Mammary epithelial cell (primary cell): ENCODE data around the gene IFFO2.
A peak's percentile ranks its signal among the peaks of the same experiment; 100 is the strongest.

ENCODE experiments used
- EZH2 ChIP-seq: IDR thresholded peaks from 2 replicates; pipeline ENCODE4 v1.6.1; 2012; ENCODE audit warnings: low read length, inconsistent platforms, borderline replicate concordance
- TF ChIP-seq, protein P1 (sequence below), 2 donors: IDR thresholded peaks in 1 of 2; conservative IDR thresholded peaks in 1 of 2; 2 replicates each; pipeline ENCODE4 v1.5.1; 2011 to 2012; ENCODE audit warnings: inconsistent platforms in 2 of 2, low read length in 2 of 2, mild to moderate bottlenecking in 2 of 2, control low read depth in 1 of 2, low read depth in 1 of 2; ENCODE audit not compliant: insufficient read depth in 1 of 2; ENCODE audit errors: extremely low read depth in 1 of 2

DNA sequence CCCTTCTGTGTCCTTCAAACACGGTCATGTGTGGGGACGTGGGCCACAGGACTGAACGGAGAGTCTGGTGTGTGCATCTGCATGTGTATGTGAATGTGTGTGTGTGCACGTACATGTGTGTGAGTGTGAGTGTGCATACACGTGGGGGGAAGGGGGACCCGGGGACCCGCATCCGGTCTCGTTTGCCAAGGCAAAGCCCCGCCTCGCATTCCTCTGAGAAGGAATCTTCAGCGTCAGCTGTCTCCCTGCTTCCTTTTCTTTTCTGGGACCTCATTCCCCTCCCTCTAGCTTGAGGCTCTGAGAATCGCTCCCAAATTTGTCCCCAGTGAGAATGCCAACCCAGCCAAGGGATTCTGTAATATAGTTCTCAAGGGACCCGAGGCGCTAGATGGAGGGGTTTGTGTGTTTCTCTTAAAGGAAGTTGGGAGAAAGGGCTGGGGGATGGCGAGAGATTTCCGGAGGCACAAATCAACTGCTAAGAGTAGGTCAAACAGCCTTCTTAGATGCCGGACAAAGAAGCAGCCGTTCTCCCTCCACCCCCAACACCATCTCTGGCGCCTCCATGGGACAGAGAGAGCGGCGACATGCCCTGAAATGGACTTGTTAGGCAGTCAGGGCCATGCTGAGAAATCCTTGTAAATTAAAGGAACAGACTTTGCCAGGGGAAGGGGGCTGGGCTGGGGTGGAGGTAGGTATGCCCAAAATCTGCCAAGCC is 6.6 kb downstream of the IFFO2 start:
- TF ChIP-seq, protein P1, sequence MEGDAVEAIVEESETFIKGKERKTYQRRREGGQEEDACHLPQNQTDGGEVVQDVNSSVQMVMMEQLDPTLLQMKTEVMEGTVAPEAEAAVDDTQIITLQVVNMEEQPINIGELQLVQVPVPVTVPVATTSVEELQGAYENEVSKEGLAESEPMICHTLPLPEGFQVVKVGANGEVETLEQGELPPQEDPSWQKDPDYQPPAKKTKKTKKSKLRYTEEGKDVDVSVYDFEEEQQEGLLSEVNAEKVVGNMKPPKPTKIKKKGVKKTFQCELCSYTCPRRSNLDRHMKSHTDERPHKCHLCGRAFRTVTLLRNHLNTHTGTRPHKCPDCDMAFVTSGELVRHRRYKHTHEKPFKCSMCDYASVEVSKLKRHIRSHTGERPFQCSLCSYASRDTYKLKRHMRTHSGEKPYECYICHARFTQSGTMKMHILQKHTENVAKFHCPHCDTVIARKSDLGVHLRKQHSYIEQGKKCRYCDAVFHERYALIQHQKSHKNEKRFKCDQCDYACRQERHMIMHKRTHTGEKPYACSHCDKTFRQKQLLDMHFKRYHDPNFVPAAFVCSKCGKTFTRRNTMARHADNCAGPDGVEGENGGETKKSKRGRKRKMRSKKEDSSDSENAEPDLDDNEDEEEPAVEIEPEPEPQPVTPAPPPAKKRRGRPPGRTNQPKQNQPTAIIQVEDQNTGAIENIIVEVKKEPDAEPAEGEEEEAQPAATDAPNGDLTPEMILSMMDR (conservative IDR thresholded peaks at IDR 0.05 in 1 of 2, IDR thresholded peaks at IDR 0.05 in 1 of 2; ENCODE audit: extremely low read depth in 1 of 2, insufficient read depth in 1 of 2, low read depth in 1 of 2, low read length in 2 of 2): peak in 1 of 2 donors; percentile 37
- no peak for TF ChIP-seq EZH2
